Endothelial cell of umbilical vein (primary cell): ENCODE results near the gene BGN. TPM values are rescaled to one million over a fixed set of nuclear protein-coding genes. Genes with fewer than 3 reads are reported as not detected.
A peak's percentile ranks its signal among the peaks of the same experiment; 100 is the strongest.

Experiments used
- BruUV-seq: library from RNA; stranded (reverse); fragments of 400-500 nt; replicated peaks from 2 replicates; lab custom pipeline; 2021; lab: Mats Ljungman, UMichigan
- CTCF ChIA-PET: fragments of 300-600, 350-600 bp; sonication (Branson Sonifier 250); formaldehyde crosslinking; loops from one replicate; lab custom pipeline; 2021; ENCODE audit warnings: antibody characterized with exemption, inconsistent platforms; lab: Charles Lee
- POLR2A ChIA-PET: fragments of 300-600, 350-600 bp; sonication (Branson Sonifier 250); formaldehyde crosslinking; loops from one replicate; lab custom pipeline; 2021; ENCODE audit warnings: antibody characterized with exemption, inconsistent platforms; lab: Charles Lee
- DNase-seq: peaks from one replicate; pipeline ENCODE4 v3.0.0-alpha.2; 2011; ENCODE audit warnings: low read depth, low spot score
- FAIRE-seq: peaks from 2 replicates; lab custom pipeline; 2011; peaks lifted over from hg19 to GRCh38; lab: Jason Lieb, UNC
- H2AFZ ChIP-seq: 2 replicates; pipeline ENCODE4 v1.6.0; 2012; ENCODE audit warnings: low read depth, low read length, control low read depth, inconsistent platforms
- H3K27ac ChIP-seq: 2 replicates; pipeline ENCODE4 v1.5.1; 2011; ENCODE audit warnings: low read depth, mild to moderate bottlenecking, control low read depth, low read length, moderate library complexity; ENCODE audit not compliant: insufficient read depth
- H3K27me3 ChIP-seq, 2 experiments: 2 replicates each; pipeline versions ENCODE4 v1.6.0 to v1.6.1; 2011; ENCODE audit warnings: low read length in 2 of 2, mixed read lengths in 1 of 2; ENCODE audit not compliant: control insufficient read depth in 2 of 2, insufficient read depth in 2 of 2
- H3K36me3 ChIP-seq, 2 experiments: 2 replicates in 1 of 2; 3 replicates in 1 of 2; pipeline ENCODE4 v1.5.1; 2011; ENCODE audit warnings: low read length in 2 of 2, mild to moderate bottlenecking in 1 of 2, moderate library complexity in 1 of 2; ENCODE audit not compliant: control insufficient read depth in 2 of 2, insufficient read depth in 2 of 2; ENCODE audit errors: extremely low read depth in 1 of 2
- H3K4me1 ChIP-seq: 3 replicates; pipeline ENCODE4 v1.5.1; 2011; ENCODE audit warnings: mild to moderate bottlenecking, low read length; ENCODE audit not compliant: control insufficient read depth, insufficient read depth; ENCODE audit errors: extremely low read depth
- H3K4me2 ChIP-seq: 2 replicates; pipeline ENCODE4 v1.6.1; 2011; ENCODE audit warnings: low read length, control low read depth, mixed read lengths; ENCODE audit not compliant: insufficient read depth
- H3K4me3 ChIP-seq, 3 experiments: fragments of 200-600 bp in 1 of 3; sonication (generic), shearing (Covaris generic) in 1 of 3; replicated peaks in 1 of 3; 2 replicates each; pipeline ENCODE4 v1.5.1; 2011 to 2016; ENCODE audit warnings: control low read depth in 3 of 3, low read length in 3 of 3, mild to moderate bottlenecking in 2 of 3, inconsistent platforms in 1 of 3, low read depth in 1 of 3, moderate library complexity in 1 of 3; ENCODE audit not compliant: insufficient read depth in 1 of 3
- H3K79me2 ChIP-seq: 2 replicates; pipeline ENCODE4 v1.6.0; 2012; ENCODE audit warnings: low read length, inconsistent platforms; ENCODE audit not compliant: control insufficient read depth, insufficient read depth
- H3K9ac ChIP-seq: replicated peaks from 2 replicates; pipeline ENCODE3; 2011; ENCODE audit warnings: low read length, control low read depth; ENCODE audit not compliant: insufficient read depth; ENCODE audit errors: extremely low read depth
- H3K9me1 ChIP-seq: replicated peaks from 3 replicates; pipeline ENCODE4 v1.6.0; 2011; ENCODE audit warnings: mild to moderate bottlenecking, low read length; ENCODE audit not compliant: control insufficient read depth, insufficient read depth; ENCODE audit errors: extremely low read depth
- H3K9me3 ChIP-seq: replicated peaks from 2 replicates; pipeline ENCODE4 v1.5.1; 2012; ENCODE audit warnings: low read length, inconsistent platforms; ENCODE audit not compliant: control insufficient read depth, insufficient read depth
- H4K20me1 ChIP-seq: replicated peaks from 2 replicates; pipeline ENCODE3; 2011; ENCODE audit warnings: mild to moderate bottlenecking, low read length; ENCODE audit not compliant: control insufficient read depth, insufficient read depth; ENCODE audit errors: extremely low read depth
- dilution Hi-C: fragments of 300-500 bp; cut with MboI; formaldehyde crosslinking; loops from one replicate; pipeline ENCODE4 v1.15.0; 2019; ENCODE audit warnings: low sequenced_read_pairs; ENCODE audit not compliant: extremely low pct_ligation_motif_present
- intact Hi-C: fragments of 100-400 bp; cut with micrococcal nuclease; formaldehyde crosslinking; loops from one replicate; pipeline ENCODE4 v1.10.0; 2022
- polyA plus RNA-seq, 4 experiments: library from polyadenylated mRNA; depleted of rRNA in 3 of 4; stranded (reverse) in 3 of 4; unstranded in 1 of 4; fragments of >200 nt; gene quantifications; 2 replicates each; pipeline versions ENCODE4 v1.2.1 to v1.2.3, GENCODE V29; 2011 to 2012; ENCODE audit warnings: missing spikeins in 1 of 4
- total RNA-seq: library from RNA; stranded (reverse); gene quantifications from 2 replicates; pipeline ENCODE4 v1.2.3, GENCODE V29; 2021
- TF ChIP-seq, protein P1 (sequence below): IDR thresholded peaks from 2 replicates; pipeline ENCODE4 v1.6.1; 2011; ENCODE audit not compliant: insufficient read depth, insufficient read length
- TF ChIP-seq, protein P2 (sequence below), 2 donors: IDR thresholded peaks; 1 replicate in 1 of 2; 2 replicates in 1 of 2; pipeline ENCODE4 v1.5.1; 2011; ENCODE audit warnings: low read length in 2 of 2, mild to moderate bottlenecking in 2 of 2, moderate library complexity in 2 of 2, control low read depth in 1 of 2, inconsistent platforms in 1 of 2, low read depth in 1 of 2; ENCODE audit not compliant: insufficient read depth in 1 of 2; ENCODE audit errors: extremely low read depth in 1 of 2

The BGN gene
- total and polyA plus RNA-seq, 2 donors (not counting 3 experiments of a cell fraction or from before 2014, with no cell fraction given) = 479 to 879 TPM

DNA sequence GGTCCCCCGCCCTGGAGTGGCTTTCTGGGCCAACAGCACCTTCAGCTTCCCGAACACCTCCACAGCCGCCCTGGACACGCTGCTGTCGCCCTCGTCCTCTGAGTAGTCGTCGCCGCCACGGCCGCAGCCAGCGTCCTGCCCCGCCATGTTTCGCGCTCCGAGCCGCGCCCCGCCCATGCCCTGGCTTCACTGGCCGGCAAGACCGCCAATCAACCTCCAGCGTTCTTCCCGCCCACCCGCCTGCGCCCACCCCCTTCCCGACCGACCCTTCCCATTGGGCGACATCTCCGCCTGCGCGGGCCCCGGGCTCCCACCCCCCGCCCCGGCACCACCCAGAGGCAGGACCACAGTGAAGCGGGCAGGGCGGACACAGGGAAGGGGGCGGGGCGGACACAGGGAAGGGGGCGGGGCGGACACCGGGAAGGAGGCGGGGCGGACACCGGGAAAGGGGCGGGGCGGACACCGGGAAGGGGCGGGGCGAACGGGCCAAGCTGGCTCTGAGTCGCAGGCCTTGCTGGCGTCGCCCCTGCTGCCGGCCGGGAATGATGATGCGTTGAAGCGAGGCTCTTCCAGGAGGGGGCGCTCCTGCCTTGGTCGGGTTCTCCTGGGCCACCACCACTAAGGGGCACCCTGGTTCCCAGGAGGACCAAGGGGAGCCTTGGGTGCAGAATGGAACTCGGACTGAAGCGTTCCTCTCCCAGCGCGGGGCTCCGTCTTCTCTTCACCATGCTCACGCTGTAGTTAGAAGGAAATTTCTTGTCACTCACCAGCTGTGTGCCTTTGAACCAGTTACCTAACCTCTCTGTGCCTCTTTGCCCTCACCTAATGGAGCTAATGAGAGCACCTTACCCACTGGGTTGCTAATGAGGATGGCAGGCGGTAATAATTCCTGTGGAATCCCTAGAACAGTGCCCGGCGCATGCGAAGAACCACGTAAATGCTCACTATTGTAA, 24.1 kb upstream of the BGN start, which contains the start of gene HAUS7:
Gene HAUS7, minus strand, starts transcription at position 166 of the 953 bp plus-strand sequence. Its CDS starts 19 bp downstream, at position 147.
- H3K27ac ChIP-seq = peak within 1 kb of the TSS; percentile 53

More for the DNA sequence above, 24.1 kb upstream of the BGN start, which contains the start of gene HAUS7:
- Histone ChIP-seq H3K4me1 (peaks cover 15% of the 10 kb centered on the region), H3K4me2 (peak within 1 kb of the TSS; percentile 85), H3K9me3 (no peaks in the 10 kb centered on the region), H3K9ac (peak within 1 kb of the TSS; percentile 69), H3K4me3 (peak within 1 kb of the TSS; percentile 61 to 73 (median 64)), H3K79me2 (peaks cover 4% of the 10 kb centered on the region), H3K9me1 (no peaks in the 10 kb centered on the region), H4K20me1 (no peaks in the 10 kb centered on the region), H3K27me3 (no peaks in the 10 kb centered on the region), H2AFZ (peak within 1 kb of the TSS; percentile 79), H3K36me3 (no peaks in the 10 kb centered on the region)
- dilution Hi-C loops = no loop called here
- TF ChIP-seq, protein P1, sequence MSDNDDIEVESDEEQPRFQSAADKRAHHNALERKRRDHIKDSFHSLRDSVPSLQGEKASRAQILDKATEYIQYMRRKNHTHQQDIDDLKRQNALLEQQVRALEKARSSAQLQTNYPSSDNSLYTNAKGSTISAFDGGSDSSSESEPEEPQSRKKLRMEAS = no peak
- TF ChIP-seq, protein P2, sequence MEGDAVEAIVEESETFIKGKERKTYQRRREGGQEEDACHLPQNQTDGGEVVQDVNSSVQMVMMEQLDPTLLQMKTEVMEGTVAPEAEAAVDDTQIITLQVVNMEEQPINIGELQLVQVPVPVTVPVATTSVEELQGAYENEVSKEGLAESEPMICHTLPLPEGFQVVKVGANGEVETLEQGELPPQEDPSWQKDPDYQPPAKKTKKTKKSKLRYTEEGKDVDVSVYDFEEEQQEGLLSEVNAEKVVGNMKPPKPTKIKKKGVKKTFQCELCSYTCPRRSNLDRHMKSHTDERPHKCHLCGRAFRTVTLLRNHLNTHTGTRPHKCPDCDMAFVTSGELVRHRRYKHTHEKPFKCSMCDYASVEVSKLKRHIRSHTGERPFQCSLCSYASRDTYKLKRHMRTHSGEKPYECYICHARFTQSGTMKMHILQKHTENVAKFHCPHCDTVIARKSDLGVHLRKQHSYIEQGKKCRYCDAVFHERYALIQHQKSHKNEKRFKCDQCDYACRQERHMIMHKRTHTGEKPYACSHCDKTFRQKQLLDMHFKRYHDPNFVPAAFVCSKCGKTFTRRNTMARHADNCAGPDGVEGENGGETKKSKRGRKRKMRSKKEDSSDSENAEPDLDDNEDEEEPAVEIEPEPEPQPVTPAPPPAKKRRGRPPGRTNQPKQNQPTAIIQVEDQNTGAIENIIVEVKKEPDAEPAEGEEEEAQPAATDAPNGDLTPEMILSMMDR (IDR thresholded peaks at IDR 0.05; ENCODE audit: extremely low read depth in 1 of 2, insufficient read depth in 1 of 2, low read depth in 1 of 2, low read length in 2 of 2) = peak; percentile 51 to 74
- intact Hi-C loops = loop anchor here (1.0 kb wide), 3 partner anchors 25 to 511 kb away; no protein-coding TSS in a partner anchor
- ChIA-PET CTCF (interaction anchor here (0.6 to 6.8 kb wide), 14 partner anchors 10 to 529 kb away, joined by 3 to 189 read pairs (median 6); partner anchors contain the start of gene BGN), POLR2A (interaction anchor here (2.2 kb wide), 1 partner anchor 25 kb away, joined by 9 read pairs; the partner anchor contains the start of gene BGN)
- BruUV-seq = no TSS peak
- DNase-seq (peak; percentile 92), FAIRE-seq (peak; percentile 97)
